HPDE6-E6E7 (cell line): ENCODE measurements around the gene GPRC5B.

ENCODE experiments used
- DNase-seq: peaks from one replicate; pipeline ENCODE4 v3.0.0; 2011; ENCODE audit warnings: missing footprints; ENCODE audit errors: extremely low spot score

Gene GPRC5B

DNA sequence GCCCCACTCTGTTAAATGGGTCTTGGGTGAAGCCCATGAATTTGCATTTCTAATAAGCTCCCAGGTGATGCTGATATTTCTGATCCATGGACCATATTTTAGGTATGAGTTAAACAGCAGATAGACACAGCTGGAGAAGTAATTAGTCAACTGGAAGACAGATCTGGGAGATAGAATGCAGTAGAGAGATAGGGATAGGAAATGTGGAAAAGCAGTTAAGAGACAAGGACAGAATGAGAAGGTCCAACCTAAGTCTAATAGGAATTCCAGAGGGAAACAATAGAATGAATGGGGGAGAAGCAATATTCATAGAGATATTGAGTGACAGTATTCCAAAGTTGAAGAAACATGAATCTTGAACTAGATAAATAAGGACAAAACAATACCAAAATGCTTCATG lies 71.7 kb downstream of the GPRC5B start:
- DNase-seq: no peak

DNA sequence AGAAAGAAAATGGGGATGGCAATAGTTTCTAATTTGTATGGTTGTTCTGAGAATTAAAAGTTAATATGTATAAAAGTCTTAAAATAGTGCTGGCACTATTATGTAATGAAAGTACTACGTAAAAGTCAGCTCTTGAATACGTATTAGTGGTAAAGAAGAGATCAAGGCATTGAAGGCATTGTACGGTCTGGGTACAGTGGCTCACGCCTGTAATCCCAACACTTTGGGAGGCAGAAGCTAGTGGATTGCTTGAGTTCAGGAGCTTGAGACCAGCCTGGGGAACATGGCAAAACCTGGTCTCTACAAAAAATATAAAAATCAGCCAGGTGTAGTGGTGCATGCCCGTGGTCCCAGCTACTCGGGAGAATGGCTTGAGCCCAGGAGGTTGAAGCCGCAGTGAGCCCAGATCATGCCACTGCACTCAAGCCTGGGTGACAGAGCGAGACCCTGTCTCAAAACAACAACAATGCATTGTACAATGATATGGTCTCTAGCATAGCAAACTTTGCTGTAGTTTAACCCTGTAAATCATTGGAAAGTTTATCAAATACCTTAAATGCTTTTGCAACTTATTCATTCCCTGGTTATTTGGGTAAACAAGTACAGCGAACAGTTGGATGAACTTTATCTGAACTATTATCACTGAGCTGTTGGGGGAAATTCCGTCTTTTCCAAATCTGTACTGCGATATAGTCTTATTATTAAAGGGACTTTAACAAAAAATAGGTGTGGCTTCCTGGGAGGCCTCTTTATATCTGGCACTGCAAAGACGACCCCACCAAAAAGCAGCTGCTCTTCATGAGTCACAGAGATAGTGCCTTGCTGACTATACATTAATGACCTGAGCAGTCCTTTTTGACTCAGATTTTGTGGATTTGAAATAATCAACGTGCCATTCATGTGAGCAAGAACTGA lies 73.6 kb downstream of the GPRC5B start:
- DNase-seq: no peak

DNA sequence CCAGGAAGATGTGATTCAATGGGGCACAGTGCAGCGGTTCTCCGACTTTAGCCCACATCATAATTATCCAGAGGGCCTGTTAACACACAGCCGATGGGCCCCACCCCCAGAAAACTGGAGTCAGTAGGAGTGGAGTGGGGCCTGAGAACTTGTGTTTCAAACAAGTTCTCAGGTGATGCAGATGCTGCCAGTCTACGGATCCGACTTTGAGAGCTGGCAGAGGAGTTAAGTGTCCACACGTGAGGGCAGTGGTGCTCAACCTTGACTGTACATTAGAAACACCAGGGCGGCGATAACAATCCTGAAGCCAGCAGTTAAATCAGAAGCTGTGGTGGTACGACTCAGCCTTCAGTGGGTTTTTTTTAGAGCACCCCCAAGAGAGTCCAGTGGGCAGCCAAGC lies 75.0 kb downstream of the GPRC5B start:
- DNase-seq: no peak

DNA sequence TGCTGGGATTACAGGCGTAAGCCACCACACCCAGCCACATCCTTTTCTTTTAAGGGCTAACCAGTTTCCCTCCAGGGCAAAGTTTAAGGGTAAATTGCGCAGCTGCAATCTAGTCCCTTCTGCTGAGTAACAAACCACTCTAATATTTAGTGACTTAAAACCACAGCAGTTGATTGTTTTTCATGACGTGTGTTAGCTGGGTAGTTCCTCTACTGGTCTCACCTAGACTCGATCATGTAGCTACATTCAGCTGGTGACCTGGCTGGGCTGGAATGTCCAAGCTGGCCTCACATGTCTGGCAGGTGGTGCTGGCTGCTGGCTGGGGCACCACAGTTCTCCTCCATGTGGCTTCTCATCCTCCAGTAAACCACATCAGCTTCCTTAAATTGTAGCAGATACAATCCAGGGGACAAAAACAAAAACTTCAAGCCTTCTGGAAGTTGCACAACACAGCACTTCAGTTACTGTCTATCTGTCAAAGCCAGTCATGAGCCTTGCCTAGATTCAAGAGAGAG lies 75.5 kb downstream of the GPRC5B start:
- DNase-seq: no peak

DNA sequence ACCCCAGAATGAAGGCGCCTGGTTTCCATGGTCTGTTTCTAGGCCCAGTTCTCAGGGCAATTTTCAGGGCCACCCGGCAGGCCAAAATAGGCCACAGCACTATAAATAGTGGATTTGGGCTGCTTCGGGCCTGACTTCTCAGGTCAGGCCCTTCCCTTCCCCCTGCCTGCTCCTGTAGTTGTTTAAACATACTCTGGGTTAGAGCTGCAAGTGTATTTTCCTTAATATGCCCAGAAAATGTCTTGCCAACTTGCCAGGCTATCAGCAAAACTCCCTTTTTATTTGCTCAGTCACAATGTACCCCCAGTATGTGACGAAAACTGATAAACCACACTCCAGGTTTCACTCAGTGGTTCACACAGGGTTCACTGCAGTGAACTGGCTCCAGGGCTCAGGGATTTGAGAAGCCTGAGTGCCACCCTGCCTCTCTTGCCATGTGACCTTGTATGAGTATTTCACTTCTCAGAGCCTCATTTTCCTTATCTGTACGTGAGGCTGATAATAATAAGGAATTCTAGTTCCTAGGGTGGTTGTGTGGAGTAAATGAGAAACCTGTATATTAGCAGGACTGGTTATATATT lies 76.5 kb downstream of the GPRC5B start:
- DNase-seq: no peak
